PC-3 (cell line): Measurements from ENCODE around the gene SLFN5. TPM values are rescaled to one million over a fixed set of nuclear protein-coding genes. Genes with fewer than 3 reads are reported as not detected.

Source experiments
- ATAC-seq: fragments of 200-7000 bp; cut with Tn5 transposase; 2 replicates; pipeline ENCODE4 v1.9.1; 2020; ENCODE audit warnings: mild to moderate bottlenecking, moderate library complexity
- BruUV-seq: library from RNA; stranded (reverse); fragments of 400-500 nt; replicated peaks from 2 replicates; lab custom pipeline; 2021; lab: Mats Ljungman, UMichigan
- CTCF ChIA-PET: fragments of 300-600 bp; sonication (Branson Sonifier 250); formaldehyde crosslinking; loops from one replicate; lab custom pipeline; 2022; ENCODE audit warnings: antibody characterized with exemption; lab: Charles Lee
- POLR2A ChIA-PET: fragments of 300-600 bp; sonication (Branson Sonifier 250); formaldehyde crosslinking; loops from one replicate; lab custom pipeline; 2022; ENCODE audit warnings: antibody characterized with exemption; ENCODE audit not compliant: unreplicated experiment; lab: Charles Lee
- DNase-seq: peaks from one replicate; pipeline ENCODE4 v3.0.0-alpha.2; 2015
- H2AFZ ChIP-seq: fragments of 300-600 bp; sonication (generic); 2 replicates; pipeline ENCODE4 v1.6.0; 2016; ENCODE audit warnings: antibody characterized with exemption, low read length
- H3F3A ChIP-seq: fragments of 300-600 bp; sonication (generic); one replicate; pipeline ENCODE4 v1.6.0; 2017; ENCODE audit warnings: antibody characterized with exemption, low read length, control low read depth, mild to moderate bottlenecking; ENCODE audit not compliant: unreplicated experiment
- H3K27ac ChIP-seq: fragments of 300-600 bp; sonication (generic); 2 replicates; pipeline ENCODE4 v1.5.1; 2016; ENCODE audit warnings: mild to moderate bottlenecking, low read length
- H3K27me3 ChIP-seq: fragments of 300-600 bp; sonication (generic); 2 replicates; pipeline ENCODE4 v1.6.1; 2016; ENCODE audit warnings: low read length, mixed read lengths
- H3K36me3 ChIP-seq: fragments of 300-600 bp; sonication (generic); 2 replicates; pipeline ENCODE4 v1.6.1; 2016; ENCODE audit warnings: low read depth, mixed run types, low read length, mixed read lengths
- H3K4me1 ChIP-seq: fragments of 300-600 bp; sonication (generic); 2 replicates; pipeline ENCODE4 v1.5.1; 2016; ENCODE audit warnings: low read length; ENCODE audit not compliant: insufficient read depth
- H3K4me2 ChIP-seq: fragments of 300-600 bp; sonication (generic); 2 replicates; pipeline ENCODE4 v1.6.0; 2016; ENCODE audit warnings: low read length
- H3K4me3 ChIP-seq: fragments of 300-600 bp; sonication (generic); 2 replicates; pipeline ENCODE4 v1.5.1; 2016; ENCODE audit warnings: mild to moderate bottlenecking, low read length, mixed read lengths
- H3K79me2 ChIP-seq: fragments of 300-600 bp; sonication (generic); 2 replicates; pipeline ENCODE4 v1.6.1; 2017; ENCODE audit warnings: low read length, mixed read lengths
- H3K9ac ChIP-seq: fragments of 300-600 bp; sonication (generic); 2 replicates; pipeline ENCODE4 v1.6.0; 2016; ENCODE audit warnings: mild to moderate bottlenecking, low read length
- H3K9me2 ChIP-seq: fragments of 300-600 bp; sonication (generic); replicated peaks from 2 replicates; pipeline ENCODE4 v1.6.1; 2016; ENCODE audit warnings: mixed run types, low read length, mixed read lengths
- H3K9me3 ChIP-seq: fragments of 300-600 bp; sonication (generic); 2 replicates; pipeline ENCODE4 v1.6.1; 2016; ENCODE audit warnings: low read length, mixed read lengths
- H4K20me1 ChIP-seq: fragments of 300-600 bp; sonication (generic); 2 replicates; pipeline ENCODE4 v1.6.1; 2016; ENCODE audit warnings: low read length, mixed read lengths
- CTCF ChIP-seq: fragments of 300-600 bp; sonication (generic); conservative IDR thresholded peaks from 2 replicates; pipeline ENCODE4 v1.5.1; 2017; ENCODE audit warnings: antibody characterized with exemption, low read depth, mild to moderate bottlenecking, low read length
- EZH2 ChIP-seq: fragments of 300-600 bp; sonication (generic); IDR thresholded peaks from one replicate; pipeline ENCODE4 v1.6.1; 2017; ENCODE audit warnings: antibody characterized with exemption, mild to moderate bottlenecking, low read length; ENCODE audit not compliant: unreplicated experiment
- EZH2phosphoT487 ChIP-seq: fragments of 300-600 bp; sonication (generic); IDR thresholded peaks from 2 replicates; pipeline ENCODE4 v1.6.1; 2018; ENCODE audit warnings: mild to moderate bottlenecking, antibody characterized with exemption, low read length, borderline replicate concordance
- intact Hi-C: fragments of 100-400 bp; cut with micrococcal nuclease; formaldehyde crosslinking; loops from 2 replicates; pipeline ENCODE4 v1.9.0; 2023
- total RNA-seq: library from RNA; depleted of rRNA; stranded (reverse); fragments of >200 nt; gene quantifications from 2 replicates; pipeline ENCODE4 v1.2.3, GENCODE V29; 2014

Gene SLFN5
- total RNA-seq, 1 experiment from 2014 or later = 14.5 TPM

GRCh38 chr17:35243561-35244340, 879 bp downstream of the SLFN5 start:
- Histone ChIP-seq H3K79me2 (peaks cover 35% of the 10 kb centered on the region), H3K36me3 (no peaks in the 10 kb centered on the region), H3K27me3 (no peaks in the 10 kb centered on the region), H3F3A (peaks cover 4% of the 10 kb centered on the region), H3K4me1 (peaks cover 37% of the 10 kb centered on the region), H3K27ac (peak overlapping the region; percentile 98), H3K9me2 (no peaks in the 10 kb centered on the region), H2AFZ (peak overlapping the region; percentile 50; the same call in 1 of the 2 replicates), H3K9ac (peak overlapping the region; percentile 94), H3K9me3 (no peaks in the 10 kb centered on the region), H3K4me2 (peak overlapping the region; percentile 96), H3K4me3 (peak overlapping the region; percentile 88), H4K20me1 (no peaks in the 10 kb centered on the region)
- intact Hi-C loops = loop anchor here (5.0 kb wide), 1 partner anchor 71 kb away; no protein-coding TSS in a partner anchor
- BruUV-seq = no TSS peak
- TF ChIP-seq CTCF (no peak), EZH2 (no peak), EZH2phosphoT487 (no peak)
- POLR2A ChIA-PET = interaction anchor here (0.5 to 0.8 kb wide), 3 partner anchors 14 to 55 kb away, joined by 3 to 5 read pairs (median 5); no protein-coding TSS in a partner anchor
- DNase-seq = peak; percentile 60
- CTCF ChIA-PET = interaction anchor here (0.5 kb wide), 1 partner anchor 538 kb away, joined by 3 read pairs; no protein-coding TSS in a partner anchor
- ATAC-seq = peak; percentile 10

- ChIA-PET CTCF (no interaction called here), POLR2A (interaction anchor here (0.5 kb wide), 1 partner anchor 56 kb away, joined by 5 read pairs; no protein-coding TSS in a partner anchor)
- peaks cover 31% of the 10 kb centered on the region for H3K4me1 ChIP-seq
- peak overlapping the region; percentile 88 for H3K4me3 ChIP-seq
- no peak overlapping the region for H2AFZ ChIP-seq
- H3F3A ChIP-seq = peaks cover 4% of the 10 kb centered on the region
- TF ChIP-seq EZH2 = no peak
- no peak for TF ChIP-seq EZH2phosphoT487
- no peak for TF ChIP-seq CTCF
- peak; percentile 73 for DNase-seq
- H3K4me2 ChIP-seq = peak overlapping the region; percentile 96
- H3K36me3 ChIP-seq = no peaks in the 10 kb centered on the region
- peaks cover 35% of the 10 kb centered on the region for H3K79me2 ChIP-seq
- no peaks in the 10 kb centered on the region for H3K9me2 ChIP-seq
- no peaks in the 10 kb centered on the region for H3K27me3 ChIP-seq
- ATAC-seq = peak; percentile 20
- no peaks in the 10 kb centered on the region for H3K9me3 ChIP-seq
- no peaks in the 10 kb centered on the region for H4K20me1 ChIP-seq
- intact Hi-C loops = loop anchor here (1.0 to 5.0 kb wide), 2 partner anchors 10 to 72 kb away; no protein-coding TSS in a partner anchor
- peak overlapping the region; percentile 98 for H3K27ac ChIP-seq
- H3K9ac ChIP-seq = peak overlapping the region; percentile 94
- TSS peak; percentile 67 for BruUV-seq
Measured at GRCh38 chr17:35244341-35245195, 1.7 kb downstream of the SLFN5 start.
